ENCODE measurements around the gene ZNF575.
A peak's percentile ranks its signal among the peaks of the same experiment; 100 is the strongest.

Gene ZNF575

DNA sequence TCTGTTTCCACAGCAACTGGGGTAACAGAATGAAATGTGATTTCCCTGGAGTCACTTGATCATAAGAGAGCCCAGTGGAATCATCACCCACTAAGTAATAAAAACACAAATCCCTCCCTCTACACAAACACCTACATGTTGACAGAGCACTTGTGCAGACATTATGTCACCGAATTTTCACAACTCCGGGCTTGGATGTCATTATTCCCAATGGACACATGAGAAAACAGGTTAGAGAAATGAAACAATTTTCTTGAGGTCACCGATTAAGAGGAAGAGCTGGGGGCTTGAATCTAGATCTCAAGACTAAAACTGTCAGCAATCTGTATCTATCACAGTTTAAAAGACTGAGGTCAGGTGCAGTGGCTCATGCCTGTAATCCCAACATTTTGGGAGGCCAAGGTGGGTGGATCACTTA lies 39.2 kb downstream of the ZNF575 start:
- no peak for DNase-seq (ENCODE audit: low read depth, low spot score)

DNA sequence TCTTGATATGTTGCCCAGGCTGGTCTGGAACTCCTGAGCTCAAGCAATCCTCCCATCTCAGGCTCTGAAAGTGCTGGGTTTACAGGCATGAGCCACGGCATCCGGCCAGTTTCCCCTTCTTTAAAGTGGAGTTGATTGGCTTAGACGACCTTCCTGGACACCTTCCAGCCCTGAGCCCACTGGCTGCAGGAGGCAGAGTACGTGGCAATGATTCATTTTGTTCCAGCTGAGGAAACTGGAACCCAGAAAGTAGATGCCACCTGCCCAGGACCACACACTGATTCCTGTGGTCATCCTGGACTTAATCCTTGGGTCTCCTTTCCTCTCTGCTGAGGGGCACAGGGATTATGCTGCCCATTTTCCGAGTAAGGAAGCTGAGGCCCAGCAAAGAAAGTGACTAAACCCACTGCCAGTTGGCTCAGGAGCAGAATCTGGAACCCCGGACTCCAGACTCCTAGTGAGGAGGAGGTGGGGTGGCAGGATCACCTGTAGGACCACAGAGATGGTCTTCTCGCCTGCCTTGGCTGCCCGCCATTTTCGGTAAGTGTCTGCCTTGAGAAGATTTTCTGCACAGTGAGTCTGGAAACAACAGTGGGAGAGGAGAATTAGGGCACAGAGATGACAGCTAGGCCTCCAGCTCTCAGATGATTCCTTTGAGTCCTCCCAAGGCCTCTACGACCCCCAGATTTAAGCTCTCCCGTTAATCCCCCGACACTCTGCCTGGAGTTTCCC lies 41.6 kb downstream of the ZNF575 start:
- no peak for DNase-seq (ENCODE audit: low read depth, low spot score)

DNA sequence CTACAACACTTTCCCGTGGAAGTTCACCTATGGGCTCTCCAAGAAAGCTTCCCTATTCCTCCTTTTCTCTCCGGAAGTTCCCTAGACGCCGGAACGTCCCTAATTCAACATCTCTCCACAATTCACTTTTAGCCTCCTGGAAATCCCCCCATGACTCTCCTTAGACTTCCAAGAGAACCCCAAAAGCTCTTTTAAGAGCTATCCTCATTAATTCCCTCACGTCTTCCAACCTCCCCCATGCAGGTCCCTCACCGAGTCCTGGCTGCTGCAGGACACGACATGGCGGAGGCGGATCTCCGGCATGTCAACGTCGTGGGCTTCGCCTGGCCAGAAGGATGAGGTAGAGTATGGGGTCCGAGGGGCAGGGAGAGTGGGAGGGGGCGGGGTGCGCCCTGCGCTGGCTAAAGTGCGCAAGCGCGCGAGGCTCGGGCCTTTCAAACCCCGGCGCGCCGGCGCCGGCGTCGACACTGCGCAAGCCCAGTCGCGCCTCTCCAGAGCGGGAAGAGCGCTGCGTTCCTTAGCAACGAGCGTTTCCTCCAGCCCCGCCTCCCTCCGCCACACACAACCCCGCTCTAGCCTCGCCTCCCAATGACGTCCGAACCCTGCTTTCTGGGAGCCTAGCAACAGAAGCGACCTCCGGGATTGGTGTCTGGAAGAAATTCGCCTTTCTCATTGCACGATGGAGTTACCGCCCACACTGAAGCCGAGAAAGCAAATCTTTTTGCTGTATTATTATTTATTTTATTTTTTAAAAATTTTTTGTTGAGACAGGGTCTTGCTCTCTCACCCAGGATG lies 42.4 kb downstream of the ZNF575 start, which contains the start of the genes PINLYP and XRCC1:
Gene PINLYP, plus strand, starts transcription at position 646 of the 795 bp plus-strand sequence. CDS start 1,391 bp downstream, outside the sequence.
Gene XRCC1, minus strand, starts transcription at position 372 of the 795 bp plus-strand sequence. Its CDS starts 69 bp downstream, at position 303.
- DNase-seq (ENCODE audit: low read depth, low spot score), result peak; percentile 99

DNA sequence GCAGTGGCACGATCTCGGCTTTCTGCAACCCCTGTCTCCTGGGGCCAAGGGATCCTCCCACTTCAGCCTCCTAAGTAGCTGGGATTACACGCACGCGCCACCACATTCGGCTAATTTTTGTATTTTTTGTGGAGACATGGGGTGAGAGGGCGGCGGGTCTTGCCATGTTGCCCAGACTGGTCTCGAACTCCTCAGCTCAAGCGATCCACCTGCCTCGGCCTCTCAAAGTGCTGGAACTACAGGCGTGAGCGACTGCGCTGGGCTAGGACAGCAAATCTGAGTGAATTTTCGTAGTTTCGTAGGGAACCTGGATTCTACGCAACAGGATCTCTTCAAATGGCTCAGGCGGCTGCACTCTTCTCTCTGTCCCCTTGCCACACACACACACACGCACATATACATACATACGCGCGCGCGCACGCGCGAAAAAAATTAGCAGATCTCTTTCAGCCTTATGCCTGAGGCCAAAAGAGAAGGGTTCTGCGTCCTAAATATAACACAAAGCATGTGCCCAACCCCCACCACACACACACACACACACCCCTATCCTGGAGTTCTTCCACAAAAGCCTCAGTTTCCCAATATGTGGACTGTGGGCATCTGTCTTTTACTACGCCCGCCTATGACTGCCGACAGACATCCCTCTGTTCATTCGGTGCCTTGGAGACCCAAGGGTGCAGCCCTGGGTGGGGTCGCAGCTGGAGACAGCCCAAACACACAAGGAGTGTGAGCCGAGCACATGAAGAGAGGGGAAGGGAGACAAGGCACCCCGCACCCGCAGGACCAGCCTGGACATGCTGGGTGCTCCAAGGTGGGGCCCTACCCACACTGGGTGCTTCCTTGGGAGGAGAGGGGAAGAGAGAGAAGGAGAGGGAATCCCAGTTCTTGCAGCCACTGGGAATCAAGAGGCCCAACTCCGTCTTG lies 43.2 kb downstream of the ZNF575 start:
- peak; percentile 43 for DNase-seq (ENCODE audit: low read depth, low spot score)

DNA sequence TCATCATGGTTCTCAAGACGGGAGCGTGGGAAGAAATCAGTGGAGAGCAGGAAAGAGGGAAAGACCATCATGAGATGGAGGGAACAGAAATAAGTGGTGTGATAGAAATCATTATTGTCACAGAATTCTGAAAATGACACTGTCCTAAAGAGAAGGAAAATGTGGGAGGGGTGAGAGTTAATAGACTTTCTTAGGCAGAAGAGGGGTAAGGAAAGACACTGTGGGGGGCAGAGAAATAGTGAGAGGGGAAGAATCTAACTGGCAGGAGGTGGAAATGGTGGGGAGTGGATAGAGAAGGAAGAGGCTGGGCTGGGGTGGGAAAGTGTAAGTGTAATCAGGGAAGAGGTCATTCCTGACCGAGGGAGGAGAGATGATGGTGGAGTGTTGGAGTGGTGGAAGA lies 45.8 kb downstream of the ZNF575 start:
- DNase-seq (ENCODE audit: low read depth, low spot score), result no peak

DNA sequence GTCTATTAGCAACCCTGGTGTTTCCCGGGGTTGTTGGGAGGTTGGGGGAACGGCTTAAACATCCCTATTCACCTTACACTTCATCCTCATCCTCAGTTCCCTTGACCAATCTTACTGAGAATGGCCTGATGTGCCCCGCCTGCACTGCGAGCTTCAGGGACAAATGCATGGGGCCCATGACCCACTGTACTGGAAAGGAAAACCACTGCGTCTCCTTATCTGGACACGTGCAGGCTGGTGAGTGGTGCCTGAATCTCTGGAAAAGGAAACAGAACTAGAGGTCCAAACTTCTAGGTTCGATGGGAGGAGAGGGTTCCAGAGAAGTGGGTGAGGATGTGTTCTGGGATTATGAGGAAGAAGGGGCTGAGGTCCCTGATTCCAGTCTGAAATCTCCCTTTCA lies 48.5 kb downstream of the ZNF575 start:
- DNase-seq (ENCODE audit: low read depth, low spot score), result no peak

DNA sequence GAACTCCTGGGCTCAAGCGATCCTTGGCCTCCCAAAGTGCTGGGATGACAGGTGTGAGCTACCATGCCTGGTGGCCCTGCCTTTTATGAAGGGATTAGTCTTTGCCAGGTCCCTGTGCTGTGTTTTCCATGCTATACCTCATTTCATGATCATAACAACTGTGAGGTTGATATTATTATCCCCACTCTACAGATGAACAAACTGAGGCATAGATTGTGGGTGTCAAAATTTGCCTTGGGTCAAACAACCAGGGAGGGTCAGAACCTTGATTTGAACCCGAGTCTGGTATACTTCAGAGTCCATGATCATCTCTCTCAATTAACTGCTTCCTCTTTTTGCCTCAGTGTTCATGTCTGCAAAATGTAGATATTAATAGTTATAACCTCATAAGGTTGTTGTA lies 49.5 kb downstream of the ZNF575 start:
- no peak for DNase-seq (ENCODE audit: low read depth, low spot score)

DNA sequence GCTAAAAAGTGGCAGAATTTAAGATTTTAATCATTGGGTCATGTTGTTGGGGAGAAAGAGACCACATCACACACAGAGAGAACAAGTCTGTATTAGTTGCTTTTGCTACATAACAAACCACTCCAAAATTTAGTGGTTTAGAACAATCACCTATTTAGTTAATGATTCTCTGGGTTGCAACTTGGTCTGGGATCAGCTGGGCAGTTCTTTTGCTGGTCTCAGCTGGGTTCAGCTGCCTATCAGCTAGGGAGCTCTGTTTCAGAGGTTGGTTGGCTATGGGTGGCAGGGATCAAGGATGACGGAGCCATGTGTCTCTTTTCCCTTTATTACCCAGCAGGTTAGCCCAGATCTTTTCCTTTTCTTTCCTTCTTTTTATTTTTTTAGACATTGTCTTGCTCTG lies 51.5 kb downstream of the ZNF575 start:
- DNase-seq (ENCODE audit: low read depth, low spot score), result no peak

Data from ELF-1 (cell line).